ENCODE measurements around the gene AEBP1. TPM values are rescaled to one million over a fixed set of nuclear protein-coding genes. Genes with fewer than 3 reads are reported as not detected.
A peak's percentile ranks its signal among the peaks of the same experiment; 100 is the strongest.

The AEBP1 gene
- total and polyA plus RNA-seq, 4 experiments from 2014 or later, result 0.20 to 7.8 (median 5.0) TPM

GRCh38 chr7:44112231-44112996, 8.3 kb downstream of the AEBP1 start:
- Histone ChIP-seq H3K36me3 (ENCODE audit: insufficient read depth, low read length) (peaks cover 8% of the 10 kb centered on the region), H3K4me3 (ENCODE audit: low read length in 2 of 2) (no peak overlapping the region), H3K9me3 (ENCODE audit: control insufficient read depth in 1 of 2, low read length in 2 of 2) (no peaks in the 10 kb centered on the region), H3K4me1 (ENCODE audit: insufficient read depth, low read length) (no peaks in the 10 kb centered on the region), H3K27ac (ENCODE audit: low read depth, low read length) (no peak overlapping the region), H3K27me3 (ENCODE audit: insufficient read depth, low read length) (no peaks in the 10 kb centered on the region)
- H3K4me1 Mint-ChIP-seq, result no peaks in the 10 kb centered on the region
- H3K27me3 Mint-ChIP-seq, result no peaks in the 10 kb centered on the region
- intact Hi-C loops (cut with micrococcal nuclease), result no loop called here
- ChIA-PET POLR2A (ENCODE audit: partially characterized antibody) (interaction anchor here (1.0 kb wide), 1 partner anchor 10 kb away, joined by 4 read pairs; no protein-coding TSS in a partner anchor), CTCF (ENCODE audit: partially characterized antibody) (no interaction called here)
- no peak for DNase-seq
- H3K27ac Mint-ChIP-seq, result no peak overlapping the region
- no peaks in the 10 kb centered on the region for H3K9me3 Mint-ChIP-seq
- H3K36me3 Mint-ChIP-seq, result peaks cover 0 to 30% of the 10 kb centered on the region in 2 donors
- no peak overlapping the region for H3K4me3 Mint-ChIP-seq

GRCh38 chr7:44112997-44113763, 9.0 kb downstream of the AEBP1 start:
- Histone ChIP-seq H3K27ac (ENCODE audit: low read depth, low read length) (no peak overlapping the region), H3K4me3 (ENCODE audit: low read length in 2 of 2) (no peak overlapping the region), H3K36me3 (ENCODE audit: insufficient read depth, low read length) (peaks cover 8% of the 10 kb centered on the region), H3K27me3 (ENCODE audit: insufficient read depth, low read length) (no peaks in the 10 kb centered on the region), H3K4me1 (ENCODE audit: insufficient read depth, low read length) (no peaks in the 10 kb centered on the region), H3K9me3 (ENCODE audit: control insufficient read depth in 1 of 2, low read length in 2 of 2) (no peaks in the 10 kb centered on the region)
- CTCF ChIA-PET (ENCODE audit: partially characterized antibody), result no interaction called here
- Mint-ChIP-seq H3K4me3 (no peak overlapping the region), H3K27me3 (no peaks in the 10 kb centered on the region), H3K9me3 (no peaks in the 10 kb centered on the region), H3K36me3 (peaks cover 4 to 37% of the 10 kb centered on the region in 2 donors), H3K4me1 (no peaks in the 10 kb centered on the region), H3K27ac (no peak overlapping the region)
- intact Hi-C loops (cut with micrococcal nuclease), result no loop called here
- POLR2A ChIA-PET (ENCODE audit: partially characterized antibody), result interaction anchor here (1.4 kb wide), 1 partner anchor 10 kb away, joined by 4 read pairs; the partner anchor contains the start of gene POLD2
- no peak for DNase-seq

DNA sequence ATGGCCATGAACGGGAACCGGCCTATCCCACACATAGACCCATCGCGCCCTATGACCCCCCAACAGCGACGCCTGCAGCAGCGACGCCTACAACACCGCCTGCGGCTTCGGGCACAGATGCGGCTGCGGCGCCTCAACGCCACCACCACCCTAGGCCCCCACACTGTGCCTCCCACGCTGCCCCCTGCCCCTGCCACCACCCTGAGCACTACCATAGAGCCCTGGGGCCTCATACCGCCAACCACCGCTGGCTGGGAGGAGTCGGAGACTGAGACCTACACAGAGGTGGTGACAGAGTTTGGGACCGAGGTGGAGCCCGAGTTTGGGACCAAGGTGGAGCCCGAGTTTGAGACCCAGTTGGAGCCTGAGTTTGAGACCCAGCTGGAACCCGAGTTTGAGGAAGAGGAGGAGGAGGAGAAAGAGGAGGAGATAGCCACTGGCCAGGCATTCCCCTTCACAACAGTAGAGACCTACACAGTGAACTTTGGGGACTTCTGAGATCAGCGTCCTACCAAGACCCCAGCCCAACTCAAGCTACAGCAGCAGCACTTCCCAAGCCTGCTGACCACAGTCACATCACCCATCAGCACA, 9.7 kb downstream of the AEBP1 start:
- ChIA-PET CTCF (ENCODE audit: partially characterized antibody) (no interaction called here), POLR2A (ENCODE audit: partially characterized antibody) (interaction anchor here (1.4 kb wide), 1 partner anchor 9 kb away, joined by 4 read pairs; the partner anchor contains the start of gene POLD2)
- Mint-ChIP-seq H3K36me3 (peaks cover 7 to 38% of the 10 kb centered on the region in 2 donors), H3K4me1 (peaks cover 0 to 1% (median 0%) of the 10 kb centered on the region in 4 donors), H3K27me3 (no peaks in the 10 kb centered on the region), H3K4me3 (no peak overlapping the region), H3K9me3 (no peaks in the 10 kb centered on the region), H3K27ac (peak overlapping the region in 2 of 7 donors; percentile 22 to 50)
- Histone ChIP-seq H3K4me3 (ENCODE audit: low read length in 2 of 2) (no peak overlapping the region), H3K4me1 (ENCODE audit: insufficient read depth, low read length) (no peaks in the 10 kb centered on the region), H3K27me3 (ENCODE audit: insufficient read depth, low read length) (no peaks in the 10 kb centered on the region), H3K36me3 (ENCODE audit: insufficient read depth, low read length) (peaks cover 8% of the 10 kb centered on the region), H3K27ac (ENCODE audit: low read depth, low read length) (no peak overlapping the region), H3K9me3 (ENCODE audit: control insufficient read depth in 1 of 2, low read length in 2 of 2) (no peaks in the 10 kb centered on the region)
- no peak for DNase-seq
- intact Hi-C loops (cut with micrococcal nuclease), result no loop called here

DNA sequence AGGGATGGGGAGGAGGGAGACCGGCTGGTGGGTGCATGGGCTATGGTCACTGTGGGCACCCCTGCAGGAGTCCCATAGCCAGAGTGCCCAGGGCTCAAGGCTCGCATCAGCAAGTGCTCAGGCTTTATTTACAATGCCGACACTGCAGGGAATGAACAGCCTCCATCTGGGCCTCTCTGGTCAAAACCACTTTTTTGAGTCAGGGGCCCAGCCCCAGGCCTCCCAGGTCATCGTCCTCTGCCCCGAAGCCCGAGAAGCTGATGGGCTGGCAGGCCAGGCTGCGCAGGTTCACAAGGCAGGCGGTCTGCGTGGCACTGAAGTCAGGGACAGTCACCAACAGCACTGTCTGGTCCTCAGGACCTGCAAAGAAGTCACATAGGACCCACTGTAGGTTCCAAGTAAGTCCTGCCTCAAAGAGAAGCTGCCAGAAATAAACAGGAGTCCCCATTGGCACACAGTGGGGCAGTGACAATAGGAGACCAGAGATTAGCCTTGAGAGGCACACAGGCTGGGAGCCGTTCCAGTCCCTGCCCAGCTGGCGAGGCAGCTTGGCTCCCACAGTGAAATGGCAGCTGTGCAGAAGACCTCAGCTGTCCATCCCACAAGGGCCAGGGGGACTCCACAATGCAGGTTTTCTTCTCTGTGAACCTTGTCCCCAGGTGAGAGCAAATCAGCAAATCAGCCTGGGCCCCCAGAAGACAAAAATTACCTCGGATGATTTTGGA, 10.6 kb downstream of the AEBP1 start:
- intact Hi-C loops (cut with micrococcal nuclease), result no loop called here
- H3K36me3 ChIP-seq (ENCODE audit: insufficient read depth, low read length), result peaks cover 14% of the 10 kb centered on the region
- H3K27me3 Mint-ChIP-seq, result no peaks in the 10 kb centered on the region
- no peak for DNase-seq
- H3K27ac Mint-ChIP-seq, result peak overlapping the region in 1 of 7 donors; percentile 50
- H3K27ac ChIP-seq (ENCODE audit: low read depth, low read length), result no peak overlapping the region
- H3K36me3 Mint-ChIP-seq, result peaks cover 11 to 45% of the 10 kb centered on the region in 2 donors
- ChIA-PET POLR2A (ENCODE audit: partially characterized antibody) (interaction anchor here (1.4 kb wide), 1 partner anchor 9 kb away, joined by 4 read pairs; the partner anchor contains the start of gene POLD2), CTCF (ENCODE audit: partially characterized antibody) (interaction anchor here (1.1 kb wide), 1 partner anchor 16 kb away, joined by 3 read pairs; no protein-coding TSS in a partner anchor)
- H3K27me3 ChIP-seq (ENCODE audit: insufficient read depth, low read length), result no peaks in the 10 kb centered on the region
- H3K4me1 ChIP-seq (ENCODE audit: insufficient read depth, low read length), result no peaks in the 10 kb centered on the region
- no peak overlapping the region for H3K4me3 ChIP-seq (ENCODE audit: low read length in 2 of 2)
- peaks cover 0 to 5% (median 3%) of the 10 kb centered on the region in 4 donors for H3K4me1 Mint-ChIP-seq
- no peak overlapping the region for H3K4me3 Mint-ChIP-seq
- H3K9me3 ChIP-seq (ENCODE audit: control insufficient read depth in 1 of 2, low read length in 2 of 2), result no peaks in the 10 kb centered on the region
- H3K9me3 Mint-ChIP-seq, result no peaks in the 10 kb centered on the region

GRCh38 chr7:44116087-44116788, 12.1 kb downstream of the AEBP1 start:
- Histone ChIP-seq H3K27ac (ENCODE audit: low read depth, low read length) (no peak overlapping the region), H3K36me3 (ENCODE audit: insufficient read depth, low read length) (peaks cover 21% of the 10 kb centered on the region), H3K9me3 (ENCODE audit: control insufficient read depth in 1 of 2, low read length in 2 of 2) (no peaks in the 10 kb centered on the region), H3K4me1 (ENCODE audit: insufficient read depth, low read length) (no peaks in the 10 kb centered on the region), H3K27me3 (ENCODE audit: insufficient read depth, low read length) (no peaks in the 10 kb centered on the region), H3K4me3 (ENCODE audit: low read length in 2 of 2) (no peak overlapping the region)
- intact Hi-C loops (cut with micrococcal nuclease), result no loop called here
- Mint-ChIP-seq H3K27me3 (no peaks in the 10 kb centered on the region), H3K9me3 (no peaks in the 10 kb centered on the region), H3K4me1 (peaks cover 10 to 14% (median 12%) of the 10 kb centered on the region in 4 donors), H3K4me3 (no peak overlapping the region), H3K36me3 (peaks cover 26 to 56% of the 10 kb centered on the region in 2 donors), H3K27ac (no peak overlapping the region)
- ChIA-PET POLR2A (ENCODE audit: partially characterized antibody) (no interaction called here), CTCF (ENCODE audit: partially characterized antibody) (no interaction called here)
- no peak for DNase-seq

DNA sequence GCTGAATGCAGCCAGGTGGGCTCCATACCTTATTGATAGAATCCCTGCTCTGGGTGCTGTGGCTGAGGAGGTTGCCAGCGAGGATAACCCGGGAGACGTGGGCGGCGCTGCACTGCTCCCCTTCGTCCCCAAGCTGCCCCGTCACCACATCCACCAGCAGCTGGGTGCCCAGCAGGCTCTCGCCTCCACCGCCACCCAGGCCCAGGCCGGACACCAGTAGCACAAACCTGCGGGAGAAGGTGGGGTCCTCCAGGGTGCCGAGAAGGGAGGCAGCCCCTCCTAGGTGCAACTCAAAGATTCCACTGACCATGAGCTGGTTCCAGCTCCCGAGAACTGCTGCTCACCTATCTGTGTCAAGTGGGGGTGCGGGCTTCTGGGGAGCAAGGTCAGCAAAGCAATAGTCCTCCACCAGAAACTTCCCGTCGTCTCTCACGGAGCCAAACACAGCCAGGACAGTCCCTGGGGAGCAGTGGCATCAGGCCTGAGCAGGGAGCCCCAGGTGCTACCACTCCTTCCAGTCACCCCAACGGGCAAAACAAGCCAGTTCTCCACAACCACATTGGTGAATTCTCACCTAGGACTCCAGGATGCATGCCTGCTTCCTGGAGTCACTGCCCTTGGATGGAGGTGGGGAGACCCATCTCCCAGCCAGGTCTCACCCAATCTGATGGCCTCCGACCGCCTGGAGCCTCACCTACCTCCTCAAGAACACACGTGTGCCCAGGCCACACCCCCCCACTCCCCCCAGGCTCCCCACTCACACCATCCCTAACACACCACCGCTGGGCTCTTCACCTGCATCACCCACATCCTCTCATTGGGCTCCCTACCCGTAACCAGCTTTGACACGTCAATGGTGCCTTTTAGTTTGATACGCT, 12.9 kb downstream of the AEBP1 start:
- Histone ChIP-seq H3K27me3 (ENCODE audit: insufficient read depth, low read length) (no peaks in the 10 kb centered on the region), H3K27ac (ENCODE audit: low read depth, low read length) (no peak overlapping the region), H3K36me3 (ENCODE audit: insufficient read depth, low read length) (peaks cover 23% of the 10 kb centered on the region), H3K9me3 (ENCODE audit: control insufficient read depth in 1 of 2, low read length in 2 of 2) (no peaks in the 10 kb centered on the region), H3K4me3 (ENCODE audit: low read length in 2 of 2) (no peak overlapping the region), H3K4me1 (ENCODE audit: insufficient read depth, low read length) (peaks cover 5% of the 10 kb centered on the region)
- H3K27me3 Mint-ChIP-seq, result no peaks in the 10 kb centered on the region
- H3K36me3 Mint-ChIP-seq, result peaks cover 26 to 56% of the 10 kb centered on the region in 2 donors
- no peaks in the 10 kb centered on the region for H3K9me3 Mint-ChIP-seq
- intact Hi-C loops (cut with micrococcal nuclease), result no loop called here
- peak overlapping the region in 2 of 7 donors; percentile 41 to 66 for H3K27ac Mint-ChIP-seq
- ChIA-PET POLR2A (ENCODE audit: partially characterized antibody) (no interaction called here), CTCF (ENCODE audit: partially characterized antibody) (no interaction called here)
- H3K4me1 Mint-ChIP-seq, result peaks cover 10 to 16% (median 14%) of the 10 kb centered on the region in 4 donors
- no peak for DNase-seq
- H3K4me3 Mint-ChIP-seq, result no peak overlapping the region
